GM12892 (cell line): Measurements from ENCODE around the gene PPM1D.

ENCODE experiments used
- POLR2A ChIP-seq: IDR thresholded peaks from 2 replicates; pipeline ENCODE4 v1.6.1; 2011; ENCODE audit warnings: low read depth, low read length, control low read depth
- POLR2AphosphoS5 ChIP-seq: IDR thresholded peaks from 2 replicates; pipeline ENCODE4 v1.6.1; 2011; ENCODE audit warnings: low read depth, low read length, control low read depth
- TAF1 ChIP-seq: IDR thresholded peaks from 2 replicates; pipeline ENCODE4 v1.6.1; 2011; ENCODE audit warnings: low read depth, mild to moderate bottlenecking, control low read depth, low read length, borderline replicate concordance

- TF ChIP-seq POLR2A (no peak), POLR2AphosphoS5 (no peak), TAF1 (no peak)
These were observed 96.0 kb downstream of the PPM1D start for GRCh38 chr17:60695960-60696359.
